Measurements from ENCODE around the gene DNPH1.

The DNPH1 gene

GRCh38 chr6:43243664-43244321 is 14.5 kb upstream of the DNPH1 start:
- DNase-seq: no peak

- DNase-seq: no peak
Measured at GRCh38 chr6:43242908-43243663, 13.8 kb upstream of the DNPH1 start, which contains the start of gene TTBK1. Gene TTBK1 (plus strand): TSS chr6:43243481. CDS start chr6:43246661, 3,180 bp downstream.

- no peak for DNase-seq
Measured at GRCh38 chr6:43241446-43241845, 12.2 kb upstream of the DNPH1 start.

- DNase-seq: no peak
Measured at GRCh38 chr6:43240950-43241349, 11.7 kb upstream of the DNPH1 start.

GRCh38 chr6:43239054-43239453 is 9.8 kb upstream of the DNPH1 start:
- DNase-seq: no peak

GRCh38 chr6:43235841-43236240 is 6.6 kb upstream of the DNPH1 start:
- no peak for DNase-seq

GRCh38 chr6:43231735-43232450 is 2.6 kb upstream of the DNPH1 start:
- DNase-seq: no peak

GRCh38 chr6:43231053-43231452 is 1.8 kb upstream of the DNPH1 start:
- no peak for DNase-seq

GRCh38 chr6:43229803-43230620 is 731 bp upstream of the DNPH1 start:
- DNase-seq: no peak

- DNase-seq: no peak
Measured at GRCh38 chr6:43226192-43226851, 3.0 kb downstream of the DNPH1 start.

- no peak for DNase-seq
Measured at GRCh38 chr6:43223175-43223574, 6.1 kb downstream of the DNPH1 start.

- DNase-seq: no peak
Measured at GRCh38 chr6:43222418-43223059, 6.7 kb downstream of the DNPH1 start.

- no peak for DNase-seq
Measured at GRCh38 chr6:43221046-43221972, 8.0 kb downstream of the DNPH1 start.

GRCh38 chr6:43220439-43220951 is 8.8 kb downstream of the DNPH1 start:
- DNase-seq: no peak

GRCh38 chr6:43219814-43220213 is 9.5 kb downstream of the DNPH1 start:
- no peak for DNase-seq

- DNase-seq: no peak
Measured at GRCh38 chr6:43219119-43219518, 10.2 kb downstream of the DNPH1 start.

GRCh38 chr6:43217351-43217750 is 11.9 kb downstream of the DNPH1 start:
- DNase-seq: no peak

GRCh38 chr6:43216200-43216599 is 13.1 kb downstream of the DNPH1 start:
- DNase-seq: no peak

- DNase-seq: no peak
Measured at GRCh38 chr6:43215066-43215465, 14.2 kb downstream of the DNPH1 start.

- DNase-seq: no peak
Measured at GRCh38 chr6:43213431-43213830, 15.8 kb downstream of the DNPH1 start.

Data from fibroblast of skin of back (primary cell).